ENCODE data around the gene PRKN.

DNA sequence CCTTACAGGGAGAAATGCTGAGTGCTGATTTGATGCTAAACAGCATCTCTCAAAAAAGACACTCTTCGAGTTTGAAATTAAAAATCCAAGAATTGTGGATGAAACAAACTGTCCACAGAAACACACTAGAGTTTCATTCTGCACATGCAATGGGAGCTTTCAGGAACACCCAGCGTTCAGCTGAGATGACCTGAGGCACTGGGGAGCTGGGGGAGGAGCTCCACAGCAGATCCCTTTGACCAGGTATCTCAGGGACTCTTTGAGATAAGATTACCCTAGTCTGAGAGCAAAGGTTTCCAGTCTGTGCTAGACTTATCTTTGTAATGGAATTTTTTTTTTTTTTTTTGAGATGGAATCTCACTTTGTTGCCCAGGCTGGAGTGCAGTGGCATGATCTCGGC lies 1382.9 kb downstream of the PRKN start:
- TF ChIP-seq, protein P1, sequence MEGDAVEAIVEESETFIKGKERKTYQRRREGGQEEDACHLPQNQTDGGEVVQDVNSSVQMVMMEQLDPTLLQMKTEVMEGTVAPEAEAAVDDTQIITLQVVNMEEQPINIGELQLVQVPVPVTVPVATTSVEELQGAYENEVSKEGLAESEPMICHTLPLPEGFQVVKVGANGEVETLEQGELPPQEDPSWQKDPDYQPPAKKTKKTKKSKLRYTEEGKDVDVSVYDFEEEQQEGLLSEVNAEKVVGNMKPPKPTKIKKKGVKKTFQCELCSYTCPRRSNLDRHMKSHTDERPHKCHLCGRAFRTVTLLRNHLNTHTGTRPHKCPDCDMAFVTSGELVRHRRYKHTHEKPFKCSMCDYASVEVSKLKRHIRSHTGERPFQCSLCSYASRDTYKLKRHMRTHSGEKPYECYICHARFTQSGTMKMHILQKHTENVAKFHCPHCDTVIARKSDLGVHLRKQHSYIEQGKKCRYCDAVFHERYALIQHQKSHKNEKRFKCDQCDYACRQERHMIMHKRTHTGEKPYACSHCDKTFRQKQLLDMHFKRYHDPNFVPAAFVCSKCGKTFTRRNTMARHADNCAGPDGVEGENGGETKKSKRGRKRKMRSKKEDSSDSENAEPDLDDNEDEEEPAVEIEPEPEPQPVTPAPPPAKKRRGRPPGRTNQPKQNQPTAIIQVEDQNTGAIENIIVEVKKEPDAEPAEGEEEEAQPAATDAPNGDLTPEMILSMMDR (conservative IDR thresholded peaks at IDR 0.05), result no peak
- no peak for TF ChIP-seq ZFX (IDR thresholded peaks at IDR 0.05)

Measured in C4-2B (cell line).